Measurements from ENCODE around the gene AGFG2. TPM values are rescaled to one million over a fixed set of nuclear protein-coding genes. Genes with fewer than 3 reads are reported as not detected.

The AGFG2 gene
- total and polyA plus RNA-seq, 2 of the 4 experiments (the other 2 are of a cell fraction) = 3.0 to 10.0 TPM

DNA sequence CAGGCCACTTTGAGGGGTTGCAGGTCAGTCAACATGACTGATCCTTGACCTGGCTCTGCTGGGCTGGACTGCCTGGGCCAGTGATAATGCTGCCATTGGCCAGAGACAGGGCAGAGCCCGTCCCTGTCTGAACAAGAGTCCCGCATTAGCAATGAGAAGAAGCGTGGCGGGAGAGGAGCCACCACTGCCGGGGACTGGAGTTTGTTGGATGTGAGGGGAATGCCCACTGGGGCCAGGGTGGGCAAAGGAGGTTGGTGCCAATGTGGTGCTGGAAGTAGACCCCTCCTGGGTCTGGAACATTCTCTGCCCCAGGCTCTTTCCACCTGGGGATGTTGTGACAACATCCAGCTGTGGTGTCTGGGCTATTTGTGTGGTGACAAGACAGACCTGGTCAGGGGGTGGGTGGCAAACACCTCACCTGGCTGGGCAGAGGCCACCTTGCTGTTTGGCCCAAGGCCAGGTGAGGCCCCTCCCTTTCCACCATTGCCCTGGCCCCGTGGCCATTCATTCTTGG, 27.1 kb downstream of the AGFG2 start:
- no peak overlapping the region for H3K4ac ChIP-seq (ENCODE audit: low read depth, low read length)
- dilution Hi-C loops (cut with HindIII; ENCODE audit: low sequenced_read_pairs, unreplicated experiment) = no loop called here

More for the DNA sequence above, 27.1 kb downstream of the AGFG2 start:
- CTCF ChIA-PET = no interaction called here
- H3K79me1 ChIP-seq (ENCODE audit: low read depth in 1 of 2, low read length in 2 of 2) = no peaks in the 10 kb centered on the region
- no peak overlapping the region for H2AK9ac ChIP-seq (replicated peaks; ENCODE audit: low read depth, low read length, poor library complexity)
- H2AK5ac ChIP-seq (ENCODE audit: low read depth, low read length) = no peak overlapping the region
- H2AFZ ChIP-seq (replicated peaks; ENCODE audit: low read length, poor library complexity) = no peak overlapping the region
- DNase-seq (no peak), ATAC-seq (ENCODE audit: low read depth) (no peak)
- H3K56ac ChIP-seq (ENCODE audit: extremely low read depth, insufficient read depth, low read length) = no peak overlapping the region
- H3K4me2 ChIP-seq (ENCODE audit: low read depth, low read length) = no peak overlapping the region
- H3K27me3 ChIP-seq (ENCODE audit: control insufficient read depth, insufficient read depth, low read length) = peaks cover 3% of the 10 kb centered on the region; the same call in 1 of the 2 replicates
- H3K4me1 ChIP-seq (ENCODE audit: control insufficient read depth, insufficient read depth, low read length) = peaks cover 4% of the 10 kb centered on the region; the same call in 1 of the 2 replicates
- no peak overlapping the region for H2BK5ac ChIP-seq (ENCODE audit: low read depth, low read length, poor library complexity, severe bottlenecking)
- TF ChIP-seq CHD1 (IDR thresholded peaks at IDR 0.05; ENCODE audit: low read depth, low read length) = no peak
- TF ChIP-seq, protein P1, sequence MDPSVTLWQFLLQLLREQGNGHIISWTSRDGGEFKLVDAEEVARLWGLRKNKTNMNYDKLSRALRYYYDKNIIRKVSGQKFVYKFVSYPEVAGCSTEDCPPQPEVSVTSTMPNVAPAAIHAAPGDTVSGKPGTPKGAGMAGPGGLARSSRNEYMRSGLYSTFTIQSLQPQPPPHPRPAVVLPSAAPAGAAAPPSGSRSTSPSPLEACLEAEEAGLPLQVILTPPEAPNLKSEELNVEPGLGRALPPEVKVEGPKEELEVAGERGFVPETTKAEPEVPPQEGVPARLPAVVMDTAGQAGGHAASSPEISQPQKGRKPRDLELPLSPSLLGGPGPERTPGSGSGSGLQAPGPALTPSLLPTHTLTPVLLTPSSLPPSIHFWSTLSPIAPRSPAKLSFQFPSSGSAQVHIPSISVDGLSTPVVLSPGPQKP (IDR thresholded peaks at IDR 0.05; ENCODE audit: borderline replicate concordance, low read depth, low read length) = no peak
- no peak for TF ChIP-seq CTCF (conservative IDR thresholded peaks at IDR 0.05; ENCODE audit: low read depth, low read length)
- no peak for TF ChIP-seq RCOR1 (IDR thresholded peaks at IDR 0.05; ENCODE audit: insufficient replicate concordance, low read length)
- TF ChIP-seq CEBPB (IDR thresholded peaks at IDR 0.05; ENCODE audit: low read depth, low read length) = no peak
- no peak for TF ChIP-seq MXI1 (IDR thresholded peaks at IDR 0.05; ENCODE audit: borderline replicate concordance, low read depth, low read length)
- TF ChIP-seq POLR2A (IDR thresholded peaks at IDR 0.05; ENCODE audit: low read depth, low read length) = no peak
- TF ChIP-seq MAFK (IDR thresholded peaks at IDR 0.05; ENCODE audit: low read depth, low read length) = no peak
- TF ChIP-seq BHLHE40 (IDR thresholded peaks at IDR 0.05; ENCODE audit: low read depth, low read length) = no peak
- no peak for TF ChIP-seq RAD21 (IDR thresholded peaks at IDR 0.05; ENCODE audit: low read length)
- no peak for TF ChIP-seq NFE2L2 (IDR thresholded peaks at IDR 0.05; ENCODE audit: low read depth, low read length)
- TF ChIP-seq, protein P2, sequence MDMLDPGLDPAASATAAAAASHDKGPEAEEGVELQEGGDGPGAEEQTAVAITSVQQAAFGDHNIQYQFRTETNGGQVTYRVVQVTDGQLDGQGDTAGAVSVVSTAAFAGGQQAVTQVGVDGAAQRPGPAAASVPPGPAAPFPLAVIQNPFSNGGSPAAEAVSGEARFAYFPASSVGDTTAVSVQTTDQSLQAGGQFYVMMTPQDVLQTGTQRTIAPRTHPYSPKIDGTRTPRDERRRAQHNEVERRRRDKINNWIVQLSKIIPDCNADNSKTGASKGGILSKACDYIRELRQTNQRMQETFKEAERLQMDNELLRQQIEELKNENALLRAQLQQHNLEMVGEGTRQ (IDR thresholded peaks at IDR 0.05; ENCODE audit: low read depth, low read length) = no peak
- TF ChIP-seq SMC3 (IDR thresholded peaks at IDR 0.05; ENCODE audit: low read depth, low read length) = no peak
- no peak overlapping the region for H3K14ac ChIP-seq (replicated peaks; ENCODE audit: low read depth, low read length)
- H3K4me3 ChIP-seq (ENCODE audit: insufficient read depth, low read depth, low read length) = no peak overlapping the region
- H3K27ac ChIP-seq (ENCODE audit: insufficient read depth, low read length) = no peak overlapping the region
- WGBS, 2 experiments (ENCODE audit: extremely low coverage in 2 of 2, insufficient read length in 1 of 2) = 96% methylated on average over 4 of the region's 6 CpGs; no CpG with 5 or more reads in 1 of the 2 experiments
- POLR2A ChIA-PET (ENCODE audit: unreplicated experiment) = no interaction called here
- H3K9ac ChIP-seq (ENCODE audit: low read depth, low read length) = no peak overlapping the region
- intact Hi-C loops (cut with micrococcal nuclease) (no loop called here), in situ Hi-C loops (cut with MboI; ENCODE audit: low sequenced_read_pairs) (loop anchor here (5.0 kb wide), 1 partner anchor 101 kb away; no protein-coding TSS in a partner anchor)
- no peak overlapping the region for H3K23ac ChIP-seq (ENCODE audit: low read depth, low read length)
- H4K5ac ChIP-seq (ENCODE audit: low read depth, low read length) = no peak overlapping the region
- H4K91ac ChIP-seq (ENCODE audit: insufficient read depth, low read depth, low read length) = no peak overlapping the region
- no peak overlapping the region for H4K8ac ChIP-seq (ENCODE audit: low read depth in 2 of 2, low read length in 2 of 2)
- H2BK120ac ChIP-seq (ENCODE audit: low read depth, low read length) = no peak overlapping the region
- H3K36me3 ChIP-seq (ENCODE audit: control insufficient read depth, insufficient read depth, low read length) = no peaks in the 10 kb centered on the region
- no TSS peak for BruUV-seq (replicated peaks)
- no peaks in the 10 kb centered on the region for H4K20me1 ChIP-seq (ENCODE audit: insufficient read depth, low read length)
- H2BK20ac ChIP-seq (ENCODE audit: low read depth, low read length) = no peak overlapping the region
- H3K9me3 ChIP-seq (ENCODE audit: control insufficient read depth, insufficient read depth, low read length) = no peaks in the 10 kb centered on the region
- H3K18ac ChIP-seq (ENCODE audit: low read depth, low read length) = no peak overlapping the region
- no peak overlapping the region for H2BK15ac ChIP-seq (ENCODE audit: low read depth, low read length)
- peaks cover 4% of the 10 kb centered on the region; the same call in 1 of the 2 replicates for H3K9me1 ChIP-seq (ENCODE audit: insufficient read depth, low read length)
